ENCODE measurements around the gene PLA2G15. TPM values are rescaled to one million over a fixed set of nuclear protein-coding genes. Genes with fewer than 3 reads are reported as not detected.

Gene PLA2G15
- 40.2 TPM for total RNA-seq
- long read RNA-seq, transcript PLA2G15-207 (2 exons, 3,121 nt), result minor isoform, 9 of 165 reads
- long read RNA-seq, transcript PLA2G15-209 (6 exons, 1,203 nt), result minor isoform, 18 of 165 reads
- long read RNA-seq, transcript PLA2G15-201 (6 exons, 2,727 nt), result major isoform, 101 of 165 reads
- long read RNA-seq, partial matches to known transcripts, result 13 of 165 reads
- long read RNA-seq, other reads (novel, unspliced or antisense), result 23 of 165 reads

- peak; percentile 99 for DNase-seq (ENCODE audit: low spot score)
Observed at GRCh38 chr16:68244903-68245853, at the start of gene PLA2G15. TSS of gene PLA2G15 (plus strand) at chr16:68245373. CDS start at chr16:68245427, 54 bp downstream.

GRCh38 chr16:68197250-68197649, 47.9 kb upstream of the PLA2G15 start:
- DNase-seq (ENCODE audit: low spot score), result no peak

- no peak for DNase-seq (ENCODE audit: low spot score)
Observed at GRCh38 chr16:68200088-68200783, 44.9 kb upstream of the PLA2G15 start.

GRCh38 chr16:68202091-68202519, 43.1 kb upstream of the PLA2G15 start:
- DNase-seq (ENCODE audit: low spot score), result no peak

- no peak for DNase-seq (ENCODE audit: low spot score)
Observed at GRCh38 chr16:68206245-68206644, 38.9 kb upstream of the PLA2G15 start.

GRCh38 chr16:68214726-68215125, 30.4 kb upstream of the PLA2G15 start:
- no peak for DNase-seq (ENCODE audit: low spot score)

GRCh38 chr16:68215302-68215701, 29.9 kb upstream of the PLA2G15 start:
- DNase-seq (ENCODE audit: low spot score), result no peak

- no peak for DNase-seq (ENCODE audit: low spot score)
Observed at GRCh38 chr16:68216240-68216639, 28.9 kb upstream of the PLA2G15 start.

- DNase-seq (ENCODE audit: low spot score), result no peak
Observed at GRCh38 chr16:68217506-68217905, 27.7 kb upstream of the PLA2G15 start.

- DNase-seq (ENCODE audit: low spot score), result no peak
Observed at GRCh38 chr16:68219725-68220351, 25.3 kb upstream of the PLA2G15 start.

- no peak for DNase-seq (ENCODE audit: low spot score)
Observed at GRCh38 chr16:68223072-68223471, 22.1 kb upstream of the PLA2G15 start.

GRCh38 chr16:68226116-68226515, 19.1 kb upstream of the PLA2G15 start:
- DNase-seq (ENCODE audit: low spot score), result no peak

GRCh38 chr16:68227183-68227793, 17.9 kb upstream of the PLA2G15 start:
- no peak for DNase-seq (ENCODE audit: low spot score)

- DNase-seq (ENCODE audit: low spot score), result no peak
Observed at GRCh38 chr16:68227850-68228553, 17.2 kb upstream of the PLA2G15 start.

- peak; percentile 51 for DNase-seq (ENCODE audit: low spot score)
Observed at GRCh38 chr16:68228652-68229051, 16.5 kb upstream of the PLA2G15 start.

- peak; percentile 74 for DNase-seq (ENCODE audit: low spot score)
Observed at GRCh38 chr16:68229431-68230175, 15.6 kb upstream of the PLA2G15 start.

- peak; percentile 55 for DNase-seq (ENCODE audit: low spot score)
Observed at GRCh38 chr16:68230176-68230571, 15.0 kb upstream of the PLA2G15 start.

- DNase-seq (ENCODE audit: low spot score), result peak; percentile 81
Observed at GRCh38 chr16:68230956-68231355, 14.2 kb upstream of the PLA2G15 start.

- DNase-seq (ENCODE audit: low spot score), result peak; percentile 84
Observed at GRCh38 chr16:68231384-68232136, 13.6 kb upstream of the PLA2G15 start.

Measured in mesenteric fat pad (tissue), 1 donor.